GM18858 (cell line): ENCODE measurements around the gene PCNX4.
A peak's percentile ranks its signal among the peaks of the same experiment; 100 is the strongest.

ENCODE experiments used
- ATAC-seq: cut with Tn5 transposase; IDR thresholded peaks from one replicate; pipeline ENCODE4 v1.9.1; 2021; ENCODE audit not compliant: unreplicated experiment

PCNX4 gene

DNA sequence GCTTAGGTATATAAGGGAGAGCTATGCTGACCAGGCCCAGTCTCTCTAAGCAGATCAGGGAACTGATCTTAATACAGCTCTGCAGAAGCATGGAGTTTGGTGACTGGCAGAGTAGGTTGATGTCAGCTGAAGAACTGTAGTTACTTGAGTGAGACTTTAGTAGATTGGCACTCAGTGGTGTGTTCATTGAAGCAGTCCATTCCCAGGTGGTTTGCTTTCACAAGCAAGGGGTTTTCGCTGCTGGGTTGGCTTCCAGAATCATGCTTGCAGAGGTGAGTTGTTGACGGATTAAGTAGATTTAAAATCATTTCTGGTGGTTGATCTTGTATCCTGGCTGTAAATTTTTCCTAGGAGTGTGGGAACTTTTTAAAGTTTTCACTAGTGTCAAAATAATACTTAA, 80.0 kb downstream of the PCNX4 start:
- no peak for ATAC-seq

DNA sequence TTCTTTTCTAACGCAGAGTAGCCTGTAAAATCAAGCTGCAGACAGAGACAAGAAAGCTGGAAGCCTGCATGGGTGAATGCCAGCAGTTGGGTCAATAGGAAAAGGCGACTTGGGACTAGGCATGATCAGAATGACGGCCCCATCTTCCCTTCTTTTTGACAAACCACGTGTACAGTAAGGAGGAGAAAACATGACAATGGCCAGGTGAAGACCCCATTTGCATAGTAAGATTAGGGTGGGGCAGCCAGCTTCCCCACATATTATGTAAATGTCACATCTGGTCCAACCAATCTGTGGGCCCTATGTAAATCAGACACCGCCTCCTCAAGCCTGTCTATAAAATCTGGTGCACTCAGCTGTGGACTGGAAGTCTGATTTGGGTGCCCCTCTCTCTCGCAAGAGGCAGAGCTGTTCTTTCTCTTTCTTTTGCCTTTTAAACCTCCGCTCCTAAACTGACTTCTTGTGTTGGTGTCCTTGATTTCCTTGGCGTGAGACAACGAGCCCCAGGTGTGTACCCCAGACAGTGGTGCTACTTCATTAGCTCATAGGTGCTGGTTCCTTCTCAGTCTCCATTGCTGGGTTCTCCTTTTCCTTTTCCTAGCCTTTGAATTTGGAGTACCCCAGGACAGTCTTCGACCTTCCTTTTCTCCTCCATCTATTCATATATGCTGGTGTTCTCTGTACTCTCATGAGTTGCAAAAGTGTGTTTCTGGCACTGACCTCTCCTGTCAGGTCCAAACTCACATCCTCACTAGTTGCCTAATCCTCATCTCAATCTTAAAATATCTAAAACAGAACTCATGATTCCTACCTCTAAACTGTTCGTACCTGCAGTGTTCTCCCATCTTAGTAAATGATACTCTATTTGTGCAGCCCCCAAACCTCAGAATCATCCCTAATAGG, 82.9 kb downstream of the PCNX4 start:
- ATAC-seq: no peak

DNA sequence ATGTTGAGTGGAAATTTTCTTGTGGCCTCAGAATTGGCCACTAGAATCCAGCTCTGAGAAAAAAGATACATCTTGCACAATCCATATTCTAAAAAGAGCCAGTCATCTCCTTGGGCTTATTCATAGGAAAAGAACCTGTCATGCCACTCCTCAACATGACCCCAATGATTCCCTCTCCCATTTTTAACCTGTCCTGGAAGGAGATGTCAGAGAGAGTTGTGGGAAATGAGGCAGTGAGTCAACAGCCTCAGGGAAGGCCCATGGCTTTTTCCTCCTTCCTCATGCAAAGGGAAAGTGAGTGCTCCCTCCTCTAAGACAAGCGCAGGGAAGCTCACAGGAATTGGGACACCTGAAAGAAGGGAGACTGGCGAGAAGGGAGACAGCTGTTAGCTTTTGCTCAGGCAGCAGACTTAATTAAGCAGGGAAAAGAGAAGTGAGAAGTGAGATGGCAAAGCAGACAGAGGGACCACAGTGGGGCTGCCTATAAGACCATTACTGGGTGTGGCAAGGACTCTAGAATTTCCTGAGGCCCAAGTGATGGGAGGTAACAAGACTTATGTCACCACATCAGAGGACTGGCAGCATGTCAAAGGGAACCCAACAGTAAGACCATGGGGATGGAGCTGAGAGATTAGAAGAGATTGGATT, 83.7 kb downstream of the PCNX4 start:
- ATAC-seq: peak; percentile 39

DNA sequence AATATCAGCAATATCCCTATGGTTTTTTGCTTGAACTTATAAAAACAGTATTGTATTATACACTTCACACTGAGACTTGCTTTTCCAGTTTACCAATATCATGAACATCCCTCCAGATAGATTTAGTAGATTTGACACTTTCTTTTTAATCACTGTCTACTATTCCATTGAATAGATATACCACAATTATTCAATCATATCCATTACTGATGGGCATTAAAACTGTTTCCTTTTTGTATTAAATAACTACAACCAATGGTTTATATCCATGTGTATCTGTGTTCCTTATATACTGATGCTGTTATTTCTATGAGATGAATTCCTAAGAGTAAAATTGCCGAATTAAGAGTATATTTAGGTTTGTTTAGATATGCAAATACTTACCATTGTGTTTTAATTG, 86.4 kb downstream of the PCNX4 start:
- no peak for ATAC-seq

DNA sequence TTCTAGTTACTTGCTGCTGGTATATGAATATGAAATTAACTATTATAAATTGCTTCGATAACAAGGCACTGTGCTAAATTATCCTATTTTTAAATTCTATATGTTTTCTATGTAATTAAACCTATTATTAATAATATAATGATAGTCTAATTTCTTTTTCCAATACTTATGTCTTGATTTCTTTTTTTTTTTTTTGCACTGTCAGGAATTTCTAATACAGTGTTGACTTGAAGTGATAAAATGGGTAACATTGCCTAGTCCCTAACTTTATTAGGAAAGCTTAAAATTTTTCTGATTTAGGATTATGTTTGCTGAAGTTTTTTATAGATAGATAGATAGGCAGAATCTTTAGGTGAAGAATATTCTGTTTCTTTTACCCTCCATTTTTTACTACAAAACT, 87.1 kb downstream of the PCNX4 start:
- no peak for ATAC-seq

DNA sequence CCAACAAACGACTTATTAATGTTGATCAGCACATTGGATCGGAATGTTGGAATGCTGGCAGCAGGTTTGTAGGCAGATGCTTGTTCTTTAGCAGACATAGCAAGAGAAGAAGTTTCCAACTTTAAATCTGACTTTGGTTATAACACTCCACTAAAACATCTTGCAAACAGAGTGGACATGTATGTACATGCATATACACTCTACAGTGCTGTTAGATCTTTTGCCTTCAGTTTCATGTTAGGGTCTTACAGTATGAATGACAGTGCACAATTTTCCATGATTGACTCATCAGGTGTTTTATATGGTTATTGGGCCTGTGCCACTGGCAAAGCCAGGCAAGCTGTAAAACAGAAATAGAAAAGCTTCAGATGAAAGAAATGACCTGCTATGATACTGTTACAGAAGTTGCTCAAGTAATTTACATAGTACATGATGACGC, 87.7 kb downstream of the PCNX4 start:
- no peak for ATAC-seq

DNA sequence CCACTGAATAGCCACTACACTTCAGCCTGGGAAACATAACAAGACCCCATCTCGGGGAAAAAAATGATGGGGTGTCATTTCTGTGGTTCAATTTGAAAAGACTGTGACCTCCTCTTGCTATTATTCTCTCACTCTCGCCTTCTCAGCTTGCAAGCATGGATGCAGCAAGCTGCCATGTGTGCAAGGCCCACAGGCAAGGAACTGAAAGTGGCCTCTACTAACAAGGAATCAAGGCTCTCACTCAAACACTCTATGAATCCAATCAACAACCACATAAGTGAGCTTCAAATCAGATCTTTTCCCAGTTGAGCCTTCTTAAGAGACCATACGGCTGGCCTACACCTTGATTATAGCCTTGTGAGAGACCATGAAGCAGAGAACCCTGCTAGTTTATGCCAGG, 91.4 kb downstream of the PCNX4 start:
- ATAC-seq: no peak

DNA sequence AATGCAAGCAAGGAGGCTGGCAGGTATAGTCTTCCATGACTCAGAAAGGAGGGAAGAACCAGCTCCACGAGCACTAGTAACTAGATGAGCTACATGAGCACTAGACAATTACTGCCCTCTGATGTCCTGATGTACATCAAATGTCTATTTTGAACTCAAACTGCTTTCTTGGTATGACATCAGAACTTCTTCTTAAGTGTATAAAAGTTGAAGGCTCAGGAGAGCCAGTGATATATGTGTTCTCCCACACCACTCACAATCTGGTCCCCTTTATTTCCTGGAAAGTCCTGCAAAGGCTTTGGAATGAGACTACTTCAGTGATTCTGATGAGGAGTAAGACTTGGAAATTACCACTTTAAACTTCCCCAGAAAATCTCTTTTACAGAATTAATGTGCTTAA, 92.0 kb downstream of the PCNX4 start:
- peak; percentile 41 for ATAC-seq

DNA sequence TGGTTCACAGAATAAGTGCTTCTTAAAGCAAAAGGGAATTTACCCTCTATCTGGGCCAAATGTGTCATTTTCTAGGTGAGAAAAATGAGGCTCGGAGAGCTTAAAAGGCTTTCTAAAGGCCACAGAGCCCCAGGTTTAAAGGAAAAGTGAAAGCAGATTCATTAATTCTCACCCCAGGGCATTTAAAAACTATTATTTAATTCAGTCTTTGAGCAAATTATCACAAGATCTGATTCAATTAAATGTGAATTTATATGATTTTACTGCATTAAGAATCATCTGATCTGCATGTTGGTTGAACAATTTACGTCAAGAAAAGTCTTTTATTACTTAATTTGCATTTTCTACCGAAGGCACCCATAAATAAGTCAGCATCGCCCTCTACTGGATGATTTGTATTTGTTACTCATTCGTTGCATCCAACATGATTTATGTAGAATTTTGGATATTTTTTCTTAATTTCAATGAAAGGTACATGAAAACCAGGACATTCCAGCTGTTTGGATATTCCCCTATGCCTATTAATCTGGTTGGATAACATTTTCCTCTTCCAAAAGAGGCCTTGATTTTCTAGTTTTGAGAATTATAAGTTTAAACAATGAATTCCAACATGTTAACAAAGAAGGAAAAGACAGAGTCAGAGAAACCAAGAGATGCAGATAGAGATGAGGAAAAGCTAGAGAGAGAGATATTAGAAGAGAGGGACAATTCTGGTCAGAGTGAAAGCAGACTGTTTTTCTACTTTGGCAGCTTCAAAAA, 92.6 kb downstream of the PCNX4 start:
- peak; percentile 36 for ATAC-seq

DNA sequence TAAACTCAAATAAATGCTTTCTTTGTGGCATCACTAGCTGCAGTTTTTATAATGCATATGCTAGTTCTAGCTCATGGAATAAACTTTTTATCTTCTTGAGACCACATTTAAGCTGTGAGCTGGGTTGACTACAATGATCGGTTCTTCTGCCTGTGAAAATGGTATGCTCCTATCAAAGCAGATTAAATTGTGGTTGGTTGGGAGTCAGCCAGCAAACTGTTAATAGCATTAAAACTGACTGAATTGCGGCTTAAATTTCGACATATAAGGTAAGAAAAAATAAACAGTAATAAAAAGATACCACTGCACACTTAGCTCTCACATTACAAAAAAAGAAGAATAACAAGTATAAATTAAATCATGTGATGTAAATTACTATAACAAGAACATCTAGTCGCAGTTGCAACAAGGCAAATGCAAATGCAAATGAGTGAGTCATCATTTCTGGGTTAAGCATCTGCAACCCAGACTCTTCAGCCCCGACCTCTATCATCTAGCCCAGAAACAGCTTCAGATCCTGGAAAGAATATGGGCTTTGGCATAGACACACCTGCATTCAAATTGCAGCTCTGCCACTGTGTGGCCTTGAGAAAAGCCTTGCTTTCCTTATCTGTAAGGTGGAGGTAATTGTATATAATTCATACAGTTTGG, 93.3 kb downstream of the PCNX4 start:
- no peak for ATAC-seq

DNA sequence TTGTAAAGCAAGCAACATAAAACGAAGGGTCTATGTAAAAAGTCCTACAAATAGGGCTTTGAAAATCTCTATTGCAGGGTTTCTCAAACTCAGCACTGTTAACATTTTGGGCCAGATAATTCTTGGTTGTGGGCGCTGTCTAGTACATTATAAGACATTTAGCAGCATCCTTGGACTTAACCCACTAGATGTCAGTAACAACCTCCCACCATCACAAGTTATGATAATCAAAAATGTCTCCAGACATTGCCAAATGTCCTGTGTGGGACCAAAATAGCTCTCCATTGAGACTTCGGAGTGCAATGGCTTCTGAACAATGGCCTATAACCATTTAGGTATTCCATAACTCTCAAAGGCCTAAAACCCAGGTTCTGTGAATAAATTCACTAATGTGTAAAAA, 96.4 kb downstream of the PCNX4 start:
- ATAC-seq: no peak

DNA sequence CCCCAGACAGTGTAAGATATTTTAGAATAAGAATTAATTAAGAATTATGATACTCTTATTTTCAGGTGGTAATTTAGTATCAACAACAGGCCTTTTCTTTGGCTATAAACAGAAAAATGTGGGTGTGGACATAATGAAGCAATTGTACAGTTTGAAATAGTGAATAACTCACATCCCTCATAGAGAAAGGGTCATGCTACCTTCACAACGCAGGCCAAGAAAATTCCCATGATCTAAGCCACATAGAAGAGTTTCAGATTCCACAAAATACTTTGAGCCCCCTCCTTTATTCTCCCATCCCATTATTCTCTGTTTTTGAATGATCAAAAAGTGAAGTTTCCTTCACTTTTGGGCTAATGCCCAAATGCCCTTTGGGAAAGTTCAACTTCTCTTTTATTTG, 97.0 kb downstream of the PCNX4 start:
- ATAC-seq: no peak

DNA sequence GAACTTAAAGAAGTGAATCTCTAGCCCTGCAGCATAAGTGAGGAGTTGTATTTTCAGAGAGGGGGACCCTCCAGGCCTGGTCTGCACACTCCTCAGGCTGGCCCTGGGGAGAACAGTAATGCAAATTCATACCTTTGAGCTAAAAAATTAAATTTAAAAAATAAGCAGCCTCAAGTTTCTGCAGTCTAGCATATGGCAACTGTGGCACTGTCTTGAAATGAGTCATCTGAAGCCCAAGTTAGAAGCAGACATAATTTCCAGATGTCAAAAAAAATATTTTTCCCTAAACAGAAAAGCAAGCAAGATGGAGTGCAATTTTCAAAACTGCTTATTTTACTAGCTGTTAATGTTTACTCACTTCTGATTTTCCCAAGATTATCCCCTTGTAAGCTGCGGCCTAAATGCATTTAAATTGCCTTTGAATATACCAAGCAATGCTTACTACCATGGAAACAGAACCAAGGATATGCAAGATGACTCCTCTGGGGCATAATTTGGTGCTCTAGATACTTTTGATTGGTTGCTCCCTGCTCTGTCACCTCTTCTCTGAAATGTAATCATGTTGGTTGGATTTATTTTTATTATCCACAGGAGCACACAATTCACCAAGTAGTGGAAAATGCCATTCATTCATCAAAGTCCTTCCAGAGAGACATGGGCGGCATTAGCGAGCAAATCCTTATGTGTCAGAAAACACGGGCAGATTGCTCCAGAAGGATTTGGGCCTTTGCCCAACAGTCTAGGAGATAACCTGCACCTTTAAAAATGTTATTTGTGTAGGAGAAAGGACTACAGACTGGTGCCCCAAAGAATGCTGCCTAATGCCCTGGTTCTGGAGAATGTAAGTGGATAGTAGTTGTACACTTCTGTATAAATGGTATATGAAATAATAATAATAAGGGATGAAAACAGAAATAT, 98.5 kb downstream of the PCNX4 start:
- peak; percentile 46 for ATAC-seq

DNA sequence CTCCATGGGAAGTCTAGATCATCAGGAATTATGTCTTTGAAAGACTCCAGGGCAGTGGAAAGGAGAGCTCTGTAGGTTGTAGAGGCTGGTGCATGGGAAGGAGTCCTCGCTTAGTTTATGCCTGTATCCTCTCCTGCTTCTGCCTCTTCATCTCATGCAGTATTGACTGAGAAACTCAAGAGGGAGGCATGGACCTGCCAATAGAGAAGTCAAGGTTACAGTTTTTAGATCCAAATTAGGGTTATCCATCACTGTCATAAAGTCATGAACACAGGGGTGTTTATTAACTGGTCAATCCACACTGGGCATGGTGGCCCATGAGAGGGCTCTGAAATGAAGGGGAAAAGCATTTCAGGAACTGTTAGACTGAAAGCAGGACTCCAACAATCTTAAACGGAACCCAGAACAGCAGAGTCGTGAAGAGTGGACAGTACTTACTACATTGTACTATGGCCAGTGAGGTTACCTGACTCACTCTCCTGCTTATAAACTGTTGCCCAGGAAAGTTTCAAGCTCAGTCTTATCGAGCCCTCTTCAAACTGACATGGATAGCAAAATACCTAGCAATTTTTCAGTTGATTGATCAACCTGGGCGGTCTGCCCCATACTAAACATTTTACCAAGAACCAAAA, 103.6 kb downstream of the PCNX4 start:
- ATAC-seq: peak; percentile 61

DNA sequence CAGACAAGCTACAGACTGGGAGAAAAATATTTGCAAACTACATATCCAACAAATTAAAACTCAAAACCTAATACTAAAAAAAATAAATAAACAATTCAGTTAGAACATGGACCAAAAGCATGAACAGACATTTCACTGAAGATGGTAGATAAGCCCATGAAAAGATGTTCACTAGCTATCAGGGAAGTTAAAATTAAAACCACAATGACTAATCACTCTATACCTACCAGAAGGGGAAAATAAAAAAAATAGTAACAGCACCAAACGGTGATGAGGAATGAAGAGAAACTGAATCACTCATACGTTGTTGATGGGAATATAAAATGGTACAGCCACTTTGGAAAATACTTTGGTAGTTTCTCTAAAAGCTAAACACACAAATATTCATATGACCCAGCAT, 104.6 kb downstream of the PCNX4 start:
- ATAC-seq: no peak

DNA sequence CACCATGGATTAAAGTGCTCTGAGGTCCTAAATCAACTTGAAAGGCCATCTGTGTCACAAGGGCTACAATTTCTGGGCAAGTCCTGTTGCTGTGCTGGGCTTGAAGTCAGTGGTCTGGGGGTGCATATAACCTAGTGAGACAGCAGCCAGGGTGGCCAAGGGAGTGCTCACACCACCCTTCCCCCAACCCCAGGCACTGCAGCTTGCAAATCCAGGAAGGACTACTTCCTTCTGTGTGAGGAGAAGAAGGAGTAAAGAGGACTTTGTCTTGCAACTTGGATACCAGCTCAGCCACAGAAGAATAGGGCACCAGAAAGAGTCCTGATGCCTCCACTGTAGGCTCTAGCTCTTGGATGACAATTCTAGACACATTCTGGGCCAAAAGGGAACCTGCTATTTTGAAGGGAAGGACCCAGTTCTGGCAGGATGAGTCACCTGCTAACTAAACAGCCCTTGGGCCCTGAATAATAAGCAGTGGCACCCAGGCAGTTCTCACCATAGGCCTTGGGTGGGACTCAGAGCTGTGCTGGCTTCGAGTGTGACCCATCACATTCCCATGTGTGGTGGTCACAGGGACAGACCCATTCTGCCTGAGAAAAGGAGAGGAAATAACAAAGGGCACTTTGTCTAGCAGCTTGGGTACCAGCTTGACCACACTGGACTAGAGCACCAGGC, 106.0 kb downstream of the PCNX4 start:
- ATAC-seq: no peak

DNA sequence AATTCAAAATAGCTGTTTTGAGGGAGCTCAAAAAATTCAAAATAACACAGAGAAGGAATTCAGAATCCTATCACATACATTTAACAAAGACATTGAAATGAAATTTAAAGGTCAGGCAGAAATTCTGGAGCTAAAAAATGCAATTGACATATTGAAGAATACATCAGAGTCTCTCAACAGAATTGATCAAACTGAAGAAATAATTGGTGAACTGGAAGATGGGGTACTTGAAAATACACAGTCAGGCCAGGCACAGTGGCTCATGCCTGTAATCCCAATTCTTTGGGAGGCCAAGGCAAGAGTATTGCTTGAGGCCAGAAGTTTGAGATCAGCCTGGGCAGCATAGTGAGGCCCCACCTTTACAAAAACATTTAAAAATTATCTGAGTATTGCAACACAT, 107.6 kb downstream of the PCNX4 start:
- ATAC-seq: no peak

DNA sequence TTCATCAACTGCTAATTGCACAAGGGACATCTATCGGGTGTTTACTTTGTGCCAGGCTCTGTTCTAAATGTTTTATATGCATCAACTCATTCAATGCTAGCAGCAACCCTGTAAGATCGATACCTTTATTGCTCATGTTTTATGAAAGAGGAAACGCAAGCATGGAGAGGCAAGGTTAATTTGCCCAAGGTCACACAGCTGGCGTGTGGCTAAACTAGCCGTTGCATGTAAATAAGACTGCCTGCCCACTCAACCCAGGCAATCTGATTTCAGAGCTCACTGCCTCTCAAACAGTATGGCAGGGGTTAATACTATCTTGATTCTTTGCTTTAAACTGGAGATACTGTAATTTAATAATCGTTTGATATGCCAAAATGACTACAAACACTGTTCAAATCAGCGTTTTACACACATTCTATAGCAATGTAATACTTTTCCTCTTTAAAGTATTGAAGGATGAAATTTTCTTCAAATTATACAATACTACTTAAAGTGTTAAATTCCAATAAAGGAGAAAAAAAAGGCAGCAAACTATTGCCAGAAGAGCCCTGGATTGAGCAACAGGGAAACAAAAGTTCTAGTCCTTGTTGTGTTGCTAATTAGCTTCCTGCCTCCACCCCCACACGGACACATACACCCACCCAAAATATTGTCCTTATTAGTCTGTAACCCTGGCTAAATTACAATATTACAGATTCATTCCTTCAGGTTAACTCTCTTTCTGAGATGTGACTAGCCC, 112.5 kb downstream of the PCNX4 start:
- peak; percentile 68 for ATAC-seq
